Breast epithelium (tissue), 3 donors: ENCODE results near the gene CNTN5.

Source experiments
- CTCF ChIP-seq, 3 donors: fragments of 450-650 bp; IDR thresholded peaks; one replicate each; pipeline ENCODE4 v1.5.1; 2016 to 2017; ENCODE audit warnings: antibody characterized with exemption in 3 of 3, mild to moderate bottlenecking in 3 of 3, moderate library complexity in 3 of 3
- POLR2A ChIP-seq: fragments of 450-650 bp; IDR thresholded peaks from one replicate; pipeline ENCODE4 v1.6.1; 2016; ENCODE audit warnings: antibody characterized with exemption, mild to moderate bottlenecking, moderate library complexity

- TF ChIP-seq CTCF (IDR thresholded peaks at IDR 0.05) (no peak), POLR2A (no peak)
Observed at GRCh38 chr11:100308202-100308601, 1287.5 kb downstream of the CNTN5 start.
